Smooth muscle cell (in vitro differentiated cells): ENCODE data around the gene MUC5AC. TPM values are rescaled to one million over a fixed set of nuclear protein-coding genes. Genes with fewer than 3 reads are reported as not detected.

Source experiments
- DNase-seq: peaks from one replicate; lab custom pipeline; 2025; ENCODE audit not compliant: unreplicated experiment; lab: John Stamatoyannopoulos, UW
- H2AFZ ChIP-seq: fragments of 200-600 bp; sonication (generic); 2 replicates; pipeline ENCODE4 v1.6.0; 2016; ENCODE audit warnings: antibody characterized with exemption, low read depth, mild to moderate bottlenecking
- H3F3A ChIP-seq: fragments of 200-600 bp; sonication (generic); 2 replicates; pipeline ENCODE4 v1.6.0; 2017; ENCODE audit warnings: antibody characterized with exemption, low read depth
- H3K27ac ChIP-seq: fragments of 200-600 bp; sonication (generic); 2 replicates; pipeline ENCODE4 v1.5.1; 2016; ENCODE audit warnings: low read depth, mild to moderate bottlenecking
- H3K27me3 ChIP-seq: fragments of 200-600 bp; sonication (generic); 2 replicates; pipeline ENCODE4 v1.6.1; 2016; ENCODE audit warnings: low read depth, mild to moderate bottlenecking
- H3K36me3 ChIP-seq: fragments of 200-600 bp; sonication (generic); 2 replicates; pipeline ENCODE4 v1.5.1; 2016; ENCODE audit warnings: low read depth
- H3K4me1 ChIP-seq: fragments of 200-600 bp; sonication (generic); 2 replicates; pipeline ENCODE4 v1.5.1; 2016; ENCODE audit warnings: low read depth
- H3K4me2 ChIP-seq: fragments of 200-600 bp; sonication (generic); 2 replicates; pipeline ENCODE4 v1.6.0; 2016; ENCODE audit warnings: mild to moderate bottlenecking
- H3K4me3 ChIP-seq: fragments of 200-600 bp; sonication (generic); 2 replicates; pipeline ENCODE4 v1.5.1; 2016; ENCODE audit warnings: mild to moderate bottlenecking
- H3K79me2 ChIP-seq: fragments of 200-600 bp; sonication (generic); 2 replicates; pipeline ENCODE4 v1.6.0; 2016; ENCODE audit warnings: low read depth, mild to moderate bottlenecking
- H3K9ac ChIP-seq: fragments of 200-600 bp; sonication (generic); 2 replicates; pipeline ENCODE4 v1.6.0; 2016; ENCODE audit warnings: low read depth
- H3K9me3 ChIP-seq: fragments of 200-600 bp; sonication (generic); replicated peaks from 2 replicates; pipeline ENCODE4 v1.5.1; 2016; ENCODE audit warnings: low read depth
- H4K20me1 ChIP-seq: fragments of 200-600 bp; sonication (generic); 2 replicates; pipeline ENCODE4 v1.6.0; 2016; ENCODE audit warnings: low read depth
- CTCF ChIP-seq: fragments of 200-600 bp; sonication (generic); IDR thresholded peaks from 2 replicates; pipeline ENCODE4 v1.5.1; 2017; ENCODE audit warnings: borderline replicate concordance, mild to moderate bottlenecking, antibody characterized with exemption; ENCODE audit not compliant: insufficient read depth, poor library complexity, severe bottlenecking
- WGBS: methylation state at CpG from one replicate; pipeline ENCODE4 v1.1.7; 2016; ENCODE audit warnings: low lambda C conversion rate; 5-methylcytosine and 5-hydroxymethylcytosine counted together
- polyA plus RNA-seq: library from polyadenylated mRNA; unstranded; fragments of >200 nt; fragmentation: Nextera tagmentation; extraction: Ambion mirVana; gene quantifications from 2 replicates; pipeline ENCODE4 v1.2.1, GENCODE V29; 2016
- total RNA-seq: library from RNA; depleted of rRNA; stranded (reverse); fragments of >200 nt; gene quantifications from 2 replicates; pipeline ENCODE4 v1.2.3, GENCODE V29; 2014

MUC5AC gene
- total and polyA plus RNA-seq, 2 experiments from 2014 or later: not detected

- H2AFZ ChIP-seq: no peak overlapping the region
- H3K4me2 ChIP-seq: no peak overlapping the region
- H3K27me3 ChIP-seq: no peaks in the 10 kb centered on the region
- no peaks in the 10 kb centered on the region for H3K4me1 ChIP-seq
- no peaks in the 10 kb centered on the region for H3K36me3 ChIP-seq
- H3K27ac ChIP-seq: no peak overlapping the region
- WGBS: 86% methylated on average over 43 of the region's 45 CpGs
- no peaks in the 10 kb centered on the region for H3F3A ChIP-seq
- no peak overlapping the region for H3K9ac ChIP-seq
- no peaks in the 10 kb centered on the region for H3K79me2 ChIP-seq
- no peak for TF ChIP-seq CTCF
- no peaks in the 10 kb centered on the region for H4K20me1 ChIP-seq
- no peak overlapping the region for H3K4me3 ChIP-seq
- DNase-seq: no peak
- no peaks in the 10 kb centered on the region for H3K9me3 ChIP-seq
These were observed 73.0 kb downstream of the MUC5AC start for GRCh38 chr11:1230456-1231395.

GRCh38 chr11:1231396-1232020 is 73.8 kb downstream of the MUC5AC start:
- H3K9ac ChIP-seq: no peak overlapping the region
- H3K27me3 ChIP-seq: no peaks in the 10 kb centered on the region

GRCh38 chr11:1232021-1232882 is 74.5 kb downstream of the MUC5AC start:
- no peak for TF ChIP-seq CTCF
- H3K27ac ChIP-seq: no peak overlapping the region

More at GRCh38 chr11:1231396-1232020, 73.8 kb downstream of the MUC5AC start:
- no peaks in the 10 kb centered on the region for H4K20me1 ChIP-seq
- TF ChIP-seq CTCF: no peak
- H3K36me3 ChIP-seq: no peaks in the 10 kb centered on the region
- H3K4me1 ChIP-seq: no peaks in the 10 kb centered on the region
- H3K79me2 ChIP-seq: no peaks in the 10 kb centered on the region
- WGBS: 91% methylated on average over 21 of the region's 22 CpGs
- no peak for DNase-seq
- no peak overlapping the region for H3K27ac ChIP-seq
- no peaks in the 10 kb centered on the region for H3K9me3 ChIP-seq
- no peaks in the 10 kb centered on the region for H3F3A ChIP-seq
- no peak overlapping the region for H2AFZ ChIP-seq
- no peak overlapping the region for H3K4me3 ChIP-seq
- no peak overlapping the region for H3K4me2 ChIP-seq

More at GRCh38 chr11:1232021-1232882, 74.5 kb downstream of the MUC5AC start:
- Histone ChIP-seq H3K79me2 (no peaks in the 10 kb centered on the region), H3K4me1 (no peaks in the 10 kb centered on the region), H4K20me1 (no peaks in the 10 kb centered on the region), H2AFZ (no peak overlapping the region), H3K9ac (no peak overlapping the region), H3K36me3 (no peaks in the 10 kb centered on the region), H3K4me3 (no peak overlapping the region), H3K27me3 (no peaks in the 10 kb centered on the region), H3K4me2 (no peak overlapping the region), H3F3A (no peaks in the 10 kb centered on the region), H3K9me3 (no peaks in the 10 kb centered on the region)
- WGBS: 89% methylated on average over 37 of the region's 46 CpGs
- no peak for DNase-seq
